Colonic mucosa (tissue), 4 donors: Measurements from ENCODE around the gene RABGAP1L. TPM values are rescaled to one million over a fixed set of nuclear protein-coding genes. Genes with fewer than 3 reads are reported as not detected.
"Not testable (repeated sequence)": the region's sequence is repeated elsewhere in the genome, so short reads cannot be mapped to it uniquely, and the experiment has no call there.

Experiments
- DNase-seq: peaks from one replicate; pipeline ENCODE4 v3.0.0-alpha.2; 2020
- H3K27ac ChIP-seq: fragments of 200-600 bp; one replicate; pipeline ENCODE4 v1.8.0; 2021
- H3K27me3 ChIP-seq: fragments of 200-600 bp; one replicate; pipeline ENCODE4 v1.8.0; 2021
- H3K36me3 ChIP-seq: fragments of 200-600 bp; one replicate; pipeline ENCODE4 v1.8.0; 2021
- H3K4me1 ChIP-seq: fragments of 200-600 bp; one replicate; pipeline ENCODE4 v1.8.0; 2021; ENCODE audit warnings: mild to moderate bottlenecking
- H3K4me3 ChIP-seq: fragments of 200-600 bp; one replicate; pipeline ENCODE4 v1.8.0; 2021
- H3K9ac ChIP-seq, 2 donors: one replicate each; pipeline ENCODE4 v1.7.0; 2013; ENCODE audit warnings: control low read depth in 2 of 2, low read depth in 2 of 2, low read length in 2 of 2
- H3K9me3 ChIP-seq: fragments of 200-600 bp; one replicate; pipeline ENCODE4 v1.8.0; 2021
- intact Hi-C: fragments of 100-400 bp; cut with DNase I; formaldehyde crosslinking; loops from one replicate; pipeline ENCODE4 v1.14.1; 2022
- total RNA-seq, 2 donors: library from RNA; stranded (reverse); fragmentation: NEBNext Ultra II Directional in 1 of 2; extraction: Animal tissue kit (Norgen Biotek cat#: 25700) in 1 of 2; gene quantifications; one replicate each; pipeline ENCODE4 v1.2.1, GENCODE V29; 2021
- TF ChIP-seq, protein P1 (sequence below): fragments of 200-600 bp; IDR thresholded peaks from one replicate; pipeline ENCODE4 v1.8.0; 2022; ENCODE audit warnings: antibody characterized with exemption, mild to moderate bottlenecking
- donor health status: healthy.
- donor health status: DM: no; HTN: no; CAD: no.
- donor health status: DM: no; HTN: no; CAD: no.

The RABGAP1L gene
- total RNA-seq, 2 donors from 2014 or later: 50.3 to 87.0 TPM

DNA sequence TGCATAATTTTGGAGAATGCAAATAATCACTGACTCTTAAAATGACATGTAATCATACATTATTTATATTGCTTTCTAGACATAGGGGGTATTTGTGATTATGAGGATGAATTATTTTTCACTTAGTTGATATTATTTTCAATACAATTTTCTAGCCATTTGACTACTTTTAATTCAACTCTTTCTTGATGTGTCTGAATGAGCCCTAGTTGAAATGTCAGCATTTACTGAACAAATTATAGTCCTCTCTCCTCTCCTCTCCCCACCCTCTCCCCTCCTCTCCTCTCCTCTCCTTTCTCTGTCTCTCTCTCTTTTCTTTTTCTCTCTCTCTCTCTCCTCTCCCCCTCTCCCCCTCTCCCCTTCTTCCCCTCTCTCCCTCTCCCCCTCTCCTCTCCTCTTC is 483.1 kb downstream of the RABGAP1L start:
- no peak overlapping the region for H3K9ac ChIP-seq
- no peaks in the 10 kb centered on the region for H3K9me3 ChIP-seq
- no peak overlapping the region for H3K4me3 ChIP-seq
- H3K4me1 ChIP-seq: no peaks in the 10 kb centered on the region
- TF ChIP-seq, protein P1, sequence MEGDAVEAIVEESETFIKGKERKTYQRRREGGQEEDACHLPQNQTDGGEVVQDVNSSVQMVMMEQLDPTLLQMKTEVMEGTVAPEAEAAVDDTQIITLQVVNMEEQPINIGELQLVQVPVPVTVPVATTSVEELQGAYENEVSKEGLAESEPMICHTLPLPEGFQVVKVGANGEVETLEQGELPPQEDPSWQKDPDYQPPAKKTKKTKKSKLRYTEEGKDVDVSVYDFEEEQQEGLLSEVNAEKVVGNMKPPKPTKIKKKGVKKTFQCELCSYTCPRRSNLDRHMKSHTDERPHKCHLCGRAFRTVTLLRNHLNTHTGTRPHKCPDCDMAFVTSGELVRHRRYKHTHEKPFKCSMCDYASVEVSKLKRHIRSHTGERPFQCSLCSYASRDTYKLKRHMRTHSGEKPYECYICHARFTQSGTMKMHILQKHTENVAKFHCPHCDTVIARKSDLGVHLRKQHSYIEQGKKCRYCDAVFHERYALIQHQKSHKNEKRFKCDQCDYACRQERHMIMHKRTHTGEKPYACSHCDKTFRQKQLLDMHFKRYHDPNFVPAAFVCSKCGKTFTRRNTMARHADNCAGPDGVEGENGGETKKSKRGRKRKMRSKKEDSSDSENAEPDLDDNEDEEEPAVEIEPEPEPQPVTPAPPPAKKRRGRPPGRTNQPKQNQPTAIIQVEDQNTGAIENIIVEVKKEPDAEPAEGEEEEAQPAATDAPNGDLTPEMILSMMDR: no peak
- no peaks in the 10 kb centered on the region for H3K36me3 ChIP-seq
- intact Hi-C loops: no loop called here
- no peak for DNase-seq
- no peaks in the 10 kb centered on the region for H3K27me3 ChIP-seq
- H3K27ac ChIP-seq: no peak overlapping the region

DNA sequence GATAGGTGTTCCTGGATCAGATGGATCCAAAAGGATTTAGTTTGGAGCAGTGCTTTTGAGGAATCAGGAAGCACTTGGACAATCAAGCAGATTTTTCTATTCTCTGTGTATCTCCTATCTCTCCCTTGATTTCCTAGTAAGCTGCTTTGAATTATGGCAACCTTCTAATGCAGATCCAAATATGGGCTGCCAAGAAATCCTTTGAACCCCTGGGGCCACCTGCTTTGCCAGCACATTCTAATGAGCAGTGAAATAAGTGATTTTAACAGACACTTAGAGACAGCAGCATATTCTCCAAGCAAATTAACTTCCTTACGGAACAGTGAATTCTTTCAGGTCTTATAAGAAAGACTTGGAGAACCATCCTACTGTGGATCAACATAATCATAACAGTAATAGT is 483.9 kb downstream of the RABGAP1L start:
- Histone ChIP-seq H3K9me3 (no peaks in the 10 kb centered on the region), H3K9ac (no peak overlapping the region), H3K4me1 (no peaks in the 10 kb centered on the region), H3K36me3 (no peaks in the 10 kb centered on the region), H3K27ac (no peak overlapping the region), H3K4me3 (no peak overlapping the region), H3K27me3 (no peaks in the 10 kb centered on the region)
- no peak for DNase-seq
- TF ChIP-seq, protein P1: no peak
- intact Hi-C loops: no loop called here

DNA sequence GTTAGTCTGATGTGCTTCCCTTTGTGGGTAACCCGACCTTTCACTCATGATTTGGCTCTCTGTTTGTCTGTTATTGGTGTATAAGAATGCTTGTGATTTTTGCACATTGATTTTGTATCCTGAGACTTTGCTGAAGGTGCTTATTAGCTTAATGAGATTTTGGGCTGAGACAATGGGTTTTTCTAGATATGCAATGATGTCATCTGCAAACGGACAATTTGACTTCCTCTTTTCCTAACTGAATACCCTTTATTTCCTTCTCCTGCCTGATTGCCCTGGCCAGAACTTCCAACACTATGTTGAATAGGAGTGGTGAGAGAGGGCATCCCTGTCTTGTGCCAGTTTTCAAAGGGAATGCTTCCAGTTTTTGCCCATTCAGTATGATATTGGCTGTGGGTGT is 490.3 kb downstream of the RABGAP1L start:
- DNase-seq, H3K27ac ChIP-seq, intact Hi-C loops, H3K4me1 ChIP-seq, H3K4me3 ChIP-seq, H3K36me3 ChIP-seq, H3K9ac ChIP-seq, H3K27me3 ChIP-seq, H3K9me3 ChIP-seq: not testable (repeated sequence)

DNA sequence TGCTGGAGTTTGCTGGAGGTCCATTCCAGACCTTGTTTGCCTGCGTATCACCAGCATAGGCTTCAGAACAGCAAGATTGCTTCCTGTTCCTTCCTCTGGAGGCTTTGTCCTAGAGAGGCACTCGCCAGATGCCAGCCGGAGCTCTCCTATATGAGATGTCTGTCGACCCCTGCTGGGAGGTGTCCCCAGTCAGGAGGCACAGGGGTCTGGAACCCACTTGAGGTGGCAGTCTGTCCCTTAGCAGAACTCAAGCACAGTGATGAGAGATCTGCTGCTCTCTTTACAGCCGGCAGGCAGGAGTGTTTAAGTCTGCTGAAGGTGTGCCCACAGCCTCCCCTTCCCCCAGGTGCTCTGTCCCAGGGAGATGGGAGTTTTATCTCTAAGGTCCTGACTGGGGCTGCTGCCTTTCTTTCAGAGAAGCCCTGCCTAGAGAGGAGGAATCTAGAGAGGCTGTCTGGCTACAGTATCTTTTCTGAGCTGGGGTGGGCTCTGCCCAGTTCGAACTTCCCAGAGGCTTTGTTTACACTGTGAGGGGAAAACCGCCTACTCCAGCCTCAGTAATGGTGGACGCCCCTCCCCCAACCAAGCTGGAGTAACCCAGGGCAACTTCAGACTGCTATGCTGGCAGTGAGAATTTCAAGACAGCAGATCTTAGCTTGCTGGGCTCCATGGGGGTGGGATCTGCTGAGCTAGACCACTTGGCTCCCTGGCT is 493.4 kb downstream of the RABGAP1L start:
- intact Hi-C loops: no loop called here
- Histone ChIP-seq H3K4me3 (no peak overlapping the region), H3K4me1 (no peaks in the 10 kb centered on the region), H3K27ac (no peak overlapping the region), H3K9me3 (no peaks in the 10 kb centered on the region), H3K36me3 (no peaks in the 10 kb centered on the region), H3K9ac (no peak overlapping the region), H3K27me3 (no peaks in the 10 kb centered on the region)
- no peak for DNase-seq
- TF ChIP-seq, protein P1: no peak

DNA sequence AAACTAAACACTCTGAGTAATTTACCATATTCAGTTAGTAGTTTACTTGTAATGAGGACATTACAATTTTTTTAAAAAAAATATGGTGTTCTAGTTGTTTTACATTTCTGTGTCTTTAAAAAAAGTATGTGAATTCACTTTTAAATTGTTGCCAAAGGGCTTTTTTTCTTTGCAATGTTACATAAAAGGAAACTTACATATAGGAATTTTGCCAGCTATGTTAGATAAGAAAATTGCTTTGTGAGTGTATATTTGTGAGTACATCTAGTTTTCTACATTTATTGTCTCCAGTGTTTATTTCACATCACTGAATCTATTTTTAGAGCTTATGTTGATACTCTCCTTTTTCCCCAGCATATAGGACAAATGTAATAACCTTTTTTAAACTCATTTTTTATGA is 495.2 kb downstream of the RABGAP1L start:
- no peaks in the 10 kb centered on the region for H3K4me1 ChIP-seq
- no peak overlapping the region for H3K4me3 ChIP-seq
- intact Hi-C loops: no loop called here
- H3K27me3 ChIP-seq: no peaks in the 10 kb centered on the region
- TF ChIP-seq, protein P1: no peak
- H3K9ac ChIP-seq: no peak overlapping the region
- no peaks in the 10 kb centered on the region for H3K9me3 ChIP-seq
- H3K27ac ChIP-seq: no peak overlapping the region
- no peaks in the 10 kb centered on the region for H3K36me3 ChIP-seq
- DNase-seq: no peak

DNA sequence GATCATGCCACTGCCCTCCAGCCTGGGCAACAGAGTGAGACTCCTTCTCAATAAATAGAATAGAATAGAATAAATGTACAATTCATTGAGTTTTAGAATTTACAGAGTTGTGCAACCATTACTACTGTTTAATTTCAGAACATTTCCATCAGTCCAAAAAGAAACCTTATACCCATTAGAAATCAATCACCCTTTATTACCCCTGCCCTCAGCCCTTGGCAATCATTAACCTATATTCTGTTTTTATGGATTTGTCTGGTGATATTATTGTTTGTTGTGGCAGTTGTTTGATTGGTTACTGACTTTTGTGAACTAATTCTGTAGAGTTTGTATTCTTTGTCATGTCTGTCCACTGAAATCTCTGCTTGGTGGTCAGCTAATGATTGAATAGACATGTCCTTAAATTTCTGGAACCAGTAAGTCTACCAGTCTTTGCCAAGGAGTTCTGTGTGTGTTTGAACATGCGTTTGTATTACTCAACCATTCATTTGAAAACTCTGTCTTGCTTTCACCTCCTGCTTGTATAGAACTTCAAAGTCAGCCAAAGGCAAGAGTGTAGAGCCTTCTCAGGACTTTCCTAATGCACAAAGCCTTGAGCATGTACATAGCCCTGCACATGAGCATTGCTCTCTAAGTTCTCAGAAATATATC is 497.2 kb downstream of the RABGAP1L start:
- intact Hi-C loops: no loop called here
- H3K27me3 ChIP-seq: no peaks in the 10 kb centered on the region
- TF ChIP-seq, protein P1: no peak
- no peaks in the 10 kb centered on the region for H3K4me1 ChIP-seq
- no peak overlapping the region for H3K4me3 ChIP-seq
- no peaks in the 10 kb centered on the region for H3K9me3 ChIP-seq
- no peak overlapping the region for H3K27ac ChIP-seq
- no peaks in the 10 kb centered on the region for H3K36me3 ChIP-seq
- H3K9ac ChIP-seq: no peak overlapping the region
- DNase-seq: no peak
